ENCODE data around the gene BICRAL.
"Not testable (repeated sequence)": the region's sequence is repeated elsewhere in the genome, so short reads cannot be mapped to it uniquely, and the experiment has no call there.

The BICRAL gene

DNA sequence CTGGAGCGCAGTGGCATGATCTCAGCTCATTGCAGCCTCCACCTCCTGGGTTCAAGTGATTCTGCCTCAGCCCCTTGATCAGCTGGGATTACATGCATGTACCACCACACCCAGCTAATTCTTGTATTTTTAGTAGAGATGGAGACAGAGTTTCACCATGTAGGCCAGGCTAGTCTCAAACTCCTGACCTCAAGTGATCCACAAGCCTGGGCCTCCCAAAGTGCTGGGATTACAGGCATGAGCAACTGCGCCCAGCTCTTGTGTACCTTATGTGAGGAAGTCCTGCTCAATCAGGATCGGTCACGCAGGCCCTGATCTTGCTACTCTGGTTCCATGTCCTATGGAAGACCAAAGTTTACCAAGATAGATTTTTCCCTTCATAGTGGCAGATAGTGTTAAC, 106.3 kb downstream of the BICRAL start:
- not testable (repeated sequence) for FAIRE-seq; DNase-seq (ENCODE audit: insufficient read length, low spot score)

DNA sequence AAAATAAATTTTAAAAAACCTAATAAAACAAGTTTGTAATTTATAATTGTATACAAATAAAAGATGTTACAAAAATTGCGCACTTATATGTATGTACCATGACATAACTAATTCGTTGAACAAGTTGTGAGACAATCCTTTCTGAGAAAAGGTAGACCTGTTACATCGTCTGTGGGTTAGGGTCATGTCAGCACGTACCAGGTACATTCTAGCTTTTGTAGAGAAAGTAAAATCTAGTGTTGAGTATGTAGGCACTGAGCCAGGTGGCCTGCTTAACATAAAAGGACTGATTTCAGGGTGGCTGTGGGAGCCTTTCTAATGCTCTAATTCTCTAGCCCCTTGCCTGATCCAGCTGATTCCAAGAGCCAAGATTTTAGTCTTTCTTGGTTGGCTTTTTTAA, 108.0 kb downstream of the BICRAL start:
- FAIRE-seq = no peak

DNA sequence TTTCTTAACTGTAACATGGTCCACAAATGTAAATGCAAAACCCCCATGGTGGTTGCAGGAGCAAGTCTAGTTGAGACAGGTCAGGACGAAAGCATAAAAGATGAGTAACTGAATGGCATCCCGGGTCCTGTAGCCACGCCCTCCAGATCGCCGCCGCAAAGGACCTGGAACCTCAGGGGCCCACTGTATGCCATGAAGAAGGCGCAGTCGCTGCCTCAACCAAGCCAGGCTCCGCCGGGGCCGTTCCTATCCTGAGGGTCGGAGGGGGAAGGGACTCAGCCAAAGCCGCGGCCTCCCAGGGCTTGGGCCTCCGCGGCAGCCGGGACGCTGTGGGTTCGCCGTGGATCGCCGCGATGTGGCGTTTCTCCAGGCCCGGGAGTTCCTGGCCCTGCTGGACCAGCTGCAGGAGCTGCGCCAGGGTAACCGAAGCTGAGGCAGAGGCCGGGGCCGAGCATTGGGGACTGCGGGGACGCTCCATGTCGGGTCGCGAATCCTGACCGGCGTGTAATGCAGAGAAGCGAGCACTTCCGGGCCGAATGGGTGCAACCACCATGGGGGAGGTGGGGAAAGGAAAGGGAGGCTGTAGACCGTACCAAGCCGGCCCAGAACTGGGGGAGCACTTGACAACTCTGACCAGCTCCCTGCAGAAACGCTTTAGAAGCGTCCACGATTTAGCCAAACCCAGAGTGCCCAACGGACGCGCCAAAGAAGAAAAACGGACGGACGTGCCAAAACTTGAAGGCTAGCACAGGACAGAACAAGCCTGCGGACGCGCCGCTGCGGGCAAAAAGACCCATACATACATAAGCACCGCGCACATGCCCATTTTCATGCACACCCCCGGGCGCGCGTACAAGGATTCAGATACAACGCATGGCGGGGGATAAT, 108.7 kb downstream of the BICRAL start:
- FAIRE-seq = peak; percentile 70

More for the DNA sequence above, 108.0 kb downstream of the BICRAL start:
- no peak for DNase-seq (ENCODE audit: insufficient read length, low spot score)

DNA sequence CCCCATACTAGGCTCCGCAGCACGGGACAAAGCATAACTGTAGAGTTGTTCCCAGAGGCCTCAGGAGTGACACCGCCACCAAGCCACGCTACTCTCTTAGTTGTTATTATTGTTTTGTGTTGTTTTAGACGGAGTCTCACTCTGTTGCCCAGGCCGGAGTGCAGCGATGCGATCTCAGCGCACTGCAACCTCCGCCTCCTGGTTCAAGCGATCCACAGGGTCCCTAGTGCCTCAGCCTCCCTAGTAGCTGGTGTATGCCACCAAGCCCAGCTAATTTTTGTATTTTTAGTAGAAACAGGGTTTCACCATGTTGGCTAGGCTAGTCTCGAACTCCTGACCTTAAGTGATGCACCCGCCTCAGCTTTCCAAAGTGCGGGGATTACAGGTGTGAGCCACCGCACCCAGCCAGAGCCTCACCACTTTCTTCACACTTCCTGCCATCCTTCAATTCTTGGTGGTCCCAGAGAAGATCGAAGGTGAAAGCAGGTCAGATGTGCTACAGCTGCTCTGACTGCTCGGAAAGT, 109.4 kb downstream of the BICRAL start:
- DNase-seq (ENCODE audit: insufficient read length, low spot score) (no peak), FAIRE-seq (no peak)

More for the DNA sequence above, 108.7 kb downstream of the BICRAL start:
- peak; percentile 94 for DNase-seq (ENCODE audit: insufficient read length, low spot score)

DNA sequence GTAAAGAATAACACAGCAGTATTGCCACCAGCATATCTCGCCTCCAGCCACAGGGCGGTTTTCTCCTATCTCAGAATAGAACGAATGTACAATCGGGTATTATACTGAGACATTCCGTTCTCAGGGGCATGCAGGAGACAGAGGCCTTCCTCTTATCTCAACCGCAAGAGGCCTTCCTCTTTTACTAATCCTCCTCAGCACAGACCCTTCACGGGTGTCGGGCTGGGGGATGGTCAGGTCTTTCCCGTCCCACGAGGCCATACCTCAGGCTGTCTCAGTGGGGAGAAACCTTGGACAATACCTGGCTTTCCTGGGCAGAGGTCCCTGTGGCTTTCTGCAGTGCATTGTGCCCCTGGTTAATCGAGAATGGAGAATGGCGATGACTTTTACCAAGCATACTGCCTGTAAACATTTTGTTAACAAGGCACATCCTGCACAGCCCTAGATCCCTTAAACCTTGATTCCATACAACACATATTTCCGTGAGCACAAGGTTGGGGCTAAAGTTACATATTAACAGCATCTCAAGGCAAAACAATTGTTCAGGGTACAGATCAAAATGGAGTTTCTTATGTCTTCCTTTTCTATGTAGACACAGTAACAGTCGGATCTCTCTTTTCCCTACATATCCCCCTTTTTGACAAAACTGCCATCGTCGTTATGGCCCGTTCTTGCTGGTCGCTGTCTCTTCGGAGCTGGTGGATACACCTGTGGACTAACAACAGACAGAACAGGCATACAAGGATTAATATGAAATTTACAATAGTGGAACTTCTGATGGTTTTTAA, 112.4 kb downstream of the BICRAL start:
- DNase-seq (ENCODE audit: insufficient read length, low spot score); FAIRE-seq: not testable (repeated sequence)

DNA sequence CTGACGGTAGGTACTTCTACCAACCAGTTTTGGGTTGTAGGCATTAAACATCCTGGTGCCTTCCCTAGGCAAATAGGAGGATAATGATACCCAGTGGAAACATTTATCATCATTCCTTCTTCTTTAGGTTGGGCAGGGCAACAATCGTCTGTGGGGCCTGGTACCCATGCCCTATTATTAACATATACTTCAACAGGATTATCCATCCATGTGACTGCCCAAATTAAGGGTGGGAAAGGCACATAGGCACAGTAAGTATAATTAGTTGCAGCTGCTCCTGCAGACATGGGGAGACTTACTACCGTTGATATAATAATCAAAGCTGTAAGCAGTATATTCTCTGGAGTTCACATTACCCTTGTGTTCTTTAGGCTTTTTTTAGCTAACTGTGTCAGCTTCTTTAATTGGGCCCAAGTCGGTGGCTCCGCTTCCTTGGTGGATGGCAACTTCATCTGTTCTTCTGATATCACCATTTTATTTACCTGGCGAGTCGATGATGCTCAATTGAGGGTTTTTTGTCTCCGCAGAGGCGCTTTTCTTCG, 114.4 kb downstream of the BICRAL start:
- FAIRE-seq (no peak), DNase-seq (ENCODE audit: insufficient read length, low spot score) (no peak)

DNA sequence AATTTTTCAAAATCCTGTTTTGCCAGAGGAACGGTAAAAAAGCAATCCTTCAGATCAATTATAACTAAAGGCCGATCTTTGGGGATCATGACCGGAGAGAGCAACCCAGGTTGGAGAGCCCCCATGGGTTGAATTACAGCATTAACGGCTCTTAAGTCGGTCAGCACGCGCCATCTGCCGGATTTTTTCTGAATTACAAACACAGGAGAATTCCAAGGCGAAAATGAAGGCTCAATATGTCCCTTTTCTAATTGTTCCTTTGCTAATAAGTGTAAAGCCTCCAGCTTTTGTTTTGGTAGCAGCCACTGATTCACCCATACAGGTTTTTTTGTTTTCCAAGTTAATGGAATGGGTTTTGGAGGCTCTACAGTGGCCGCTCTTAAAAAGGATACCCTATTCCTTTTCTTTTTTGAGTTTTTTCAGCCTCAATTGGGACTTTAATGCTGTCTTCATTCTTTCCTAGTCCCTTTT, 117.1 kb downstream of the BICRAL start:
- DNase-seq (ENCODE audit: insufficient read length, low spot score) = no peak
- no peak for FAIRE-seq

DNA sequence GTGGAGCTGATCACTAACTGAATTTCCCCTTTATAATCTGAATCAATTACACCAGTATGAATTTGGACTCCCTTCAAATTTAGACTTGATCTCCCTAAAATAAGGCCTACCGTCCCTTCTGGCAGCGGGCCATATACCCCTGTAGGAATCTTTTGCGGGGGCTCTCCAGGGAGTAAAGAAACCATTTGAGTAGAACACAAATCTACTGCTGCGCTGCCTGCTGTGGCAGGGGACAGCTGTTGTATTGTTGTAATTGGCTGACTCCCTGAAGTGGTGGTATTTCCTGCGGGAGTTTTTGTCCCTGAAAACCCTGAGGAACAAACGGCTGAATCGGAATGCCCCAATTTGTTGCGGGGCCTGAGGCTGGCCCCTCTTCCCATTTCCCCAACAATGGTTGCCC, 118.0 kb downstream of the BICRAL start:
- DNase-seq (ENCODE audit: insufficient read length, low spot score) = no peak
- no peak for FAIRE-seq

DNA sequence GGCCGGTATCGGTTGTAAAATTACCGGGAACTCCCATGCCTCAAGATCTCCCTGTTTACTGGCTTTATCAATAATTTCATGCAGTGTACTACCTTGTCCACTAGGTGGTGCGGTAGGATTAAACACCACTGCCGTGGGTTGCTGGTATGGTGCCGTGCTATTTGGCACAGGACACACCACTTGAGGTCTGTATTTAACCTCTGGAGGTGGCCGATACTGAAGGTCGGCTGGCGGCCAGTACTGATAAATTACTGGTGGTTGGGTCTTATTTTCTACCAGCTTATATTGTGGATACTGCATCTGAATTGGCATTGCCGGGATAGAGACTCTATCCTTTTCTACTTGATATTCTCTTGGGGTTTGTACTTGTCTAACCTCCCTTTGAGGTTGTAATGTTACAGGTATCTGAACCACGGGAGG, 119.7 kb downstream of the BICRAL start:
- peak; percentile 52 for FAIRE-seq
- DNase-seq (ENCODE audit: insufficient read length, low spot score) = peak; percentile 68

DNA sequence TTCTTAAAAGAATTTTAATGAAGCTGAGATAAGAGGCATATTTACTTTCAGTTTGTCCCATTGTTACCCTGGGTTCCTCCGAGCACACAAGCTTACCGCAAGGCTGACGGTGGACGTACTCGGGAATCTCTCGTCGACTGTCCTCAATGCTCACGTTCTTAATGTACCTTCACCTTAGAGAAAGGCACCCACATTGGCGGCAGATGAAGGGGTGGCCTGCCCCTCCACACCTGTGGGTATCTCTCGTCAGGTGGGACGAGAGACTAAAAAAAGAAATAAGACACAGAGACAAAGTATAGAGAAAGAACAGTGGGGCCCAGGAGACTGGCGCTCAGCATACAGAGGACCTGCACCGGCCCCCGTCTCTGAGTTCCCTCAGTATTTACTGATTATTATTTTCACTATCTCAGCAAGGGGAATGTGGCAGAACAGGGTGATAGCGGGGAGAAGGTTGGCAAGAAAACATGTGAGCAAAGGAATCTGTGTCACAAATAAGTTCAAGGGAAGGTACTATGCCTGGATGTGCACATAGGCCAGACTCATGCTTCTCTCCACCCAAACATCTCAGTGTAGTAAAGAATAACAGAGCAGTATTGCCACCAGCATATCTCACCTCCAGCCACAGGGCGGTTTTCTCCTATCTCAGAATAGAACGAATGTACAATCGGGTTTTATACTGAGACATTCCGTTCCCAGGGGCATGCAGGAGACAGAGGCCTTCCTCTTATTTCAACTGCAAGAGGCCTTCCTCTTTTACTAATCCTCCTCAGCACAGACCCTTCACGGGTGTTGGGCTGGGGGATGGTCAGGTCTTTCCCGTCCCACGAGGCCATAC, 120.8 kb downstream of the BICRAL start:
- FAIRE-seq; DNase-seq (ENCODE audit: insufficient read length, low spot score): not testable (repeated sequence)

DNA sequence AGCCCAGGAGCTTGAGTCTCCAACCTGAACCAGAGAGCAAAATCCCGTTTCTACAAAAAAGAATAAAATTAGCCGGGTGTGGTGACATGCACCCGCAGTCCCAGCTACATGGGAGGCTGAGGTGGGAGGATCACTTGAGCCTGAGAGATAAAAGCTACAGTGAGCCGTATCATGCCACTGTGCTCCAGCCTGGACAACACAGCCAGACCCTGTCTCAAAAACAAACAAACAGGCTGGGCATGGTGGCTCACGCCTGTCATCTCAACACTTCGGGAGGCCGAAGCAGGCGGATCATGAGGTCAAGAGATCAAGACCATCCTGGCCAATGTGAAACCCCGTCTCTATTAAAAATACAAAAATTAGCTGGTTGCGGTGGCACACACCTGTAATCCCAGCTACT, 122.6 kb downstream of the BICRAL start:
- no peak for DNase-seq (ENCODE audit: insufficient read length, low spot score)
- no peak for FAIRE-seq

DNA sequence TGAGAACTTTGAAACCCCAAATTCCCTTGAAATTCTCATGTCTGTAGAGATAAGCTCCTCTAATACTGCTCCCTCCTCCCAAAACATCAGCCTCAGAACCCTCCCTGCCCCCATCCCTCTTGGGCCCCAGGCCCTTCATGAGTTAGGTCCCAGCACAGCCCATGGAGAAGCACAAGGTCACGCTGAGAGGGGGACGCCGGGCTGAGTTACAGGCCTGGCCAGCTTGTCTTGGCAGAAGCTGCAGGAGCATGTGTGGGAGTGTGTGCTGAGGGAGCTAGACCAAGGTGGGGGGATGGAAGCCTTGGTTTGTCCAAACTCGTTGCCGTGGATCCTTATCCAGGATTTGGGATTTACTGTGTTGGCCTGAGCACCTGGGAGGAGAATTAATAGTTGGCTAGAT, 125.5 kb downstream of the BICRAL start:
- DNase-seq (ENCODE audit: insufficient read length, low spot score) = no peak
- no peak for FAIRE-seq

DNA sequence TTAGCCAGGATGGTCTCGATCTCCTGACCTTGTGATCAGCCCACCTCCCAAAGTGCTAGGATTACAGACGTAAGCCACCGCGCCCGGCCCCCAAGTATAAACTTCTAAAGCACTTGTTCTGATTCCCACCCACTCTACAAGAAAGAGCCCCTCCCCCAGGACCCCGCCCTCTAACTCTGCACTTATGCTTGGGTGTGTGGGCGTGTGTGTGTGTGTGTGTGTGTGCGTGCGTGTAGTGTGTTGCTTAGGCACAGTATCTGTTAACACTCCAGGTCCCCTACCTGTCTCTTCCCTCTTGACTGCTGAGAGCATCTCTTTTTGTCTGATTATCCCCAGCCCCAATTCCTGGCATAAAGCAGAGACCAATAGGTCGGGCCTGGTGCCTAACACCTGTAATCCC, 128.0 kb downstream of the BICRAL start:
- no peak for DNase-seq (ENCODE audit: insufficient read length, low spot score)
- FAIRE-seq = no peak

DNA sequence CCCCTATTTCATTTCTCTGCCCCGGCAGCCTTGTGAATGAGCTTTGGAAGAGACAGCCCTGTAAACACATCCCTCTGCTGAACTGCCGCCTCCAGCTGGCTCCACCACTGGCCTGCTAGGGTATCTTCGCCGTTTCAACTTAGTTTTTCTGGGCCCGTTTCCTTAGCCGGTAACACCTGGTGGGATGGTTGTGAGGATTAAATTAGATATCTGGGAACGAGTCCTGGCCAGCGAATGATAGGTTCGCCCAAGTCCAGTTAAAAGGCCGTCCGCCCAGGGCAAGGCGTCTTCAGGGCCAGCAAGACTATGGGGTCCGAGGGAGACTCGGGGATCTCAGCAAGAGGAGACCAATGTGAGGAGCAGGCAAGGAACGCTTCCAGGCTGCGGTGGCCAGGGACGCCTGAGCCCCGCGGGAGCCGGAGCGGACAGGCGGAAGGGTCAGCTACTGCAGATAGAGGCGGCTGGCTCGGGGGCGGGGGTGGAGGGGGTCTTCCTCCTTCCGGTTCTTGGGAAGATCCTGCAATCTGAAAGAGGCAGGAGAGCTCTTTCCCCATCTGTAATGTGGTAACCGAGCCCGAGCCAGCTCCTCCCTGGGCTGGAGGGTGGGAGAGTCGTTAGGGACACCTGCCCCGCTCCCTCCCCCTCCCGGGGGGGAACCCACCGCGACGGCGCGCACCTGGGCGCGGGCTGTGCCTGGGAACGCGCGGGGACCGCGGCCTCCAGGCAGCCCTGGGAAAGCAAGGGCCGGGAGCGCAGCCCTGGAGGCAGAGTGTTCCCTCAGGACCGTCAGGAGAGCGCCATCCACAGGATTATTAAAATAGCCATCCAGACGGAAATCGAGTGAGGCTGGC, 129.5 kb downstream of the BICRAL start:
- no peak for DNase-seq (ENCODE audit: insufficient read length, low spot score)
- FAIRE-seq = no peak

DNA sequence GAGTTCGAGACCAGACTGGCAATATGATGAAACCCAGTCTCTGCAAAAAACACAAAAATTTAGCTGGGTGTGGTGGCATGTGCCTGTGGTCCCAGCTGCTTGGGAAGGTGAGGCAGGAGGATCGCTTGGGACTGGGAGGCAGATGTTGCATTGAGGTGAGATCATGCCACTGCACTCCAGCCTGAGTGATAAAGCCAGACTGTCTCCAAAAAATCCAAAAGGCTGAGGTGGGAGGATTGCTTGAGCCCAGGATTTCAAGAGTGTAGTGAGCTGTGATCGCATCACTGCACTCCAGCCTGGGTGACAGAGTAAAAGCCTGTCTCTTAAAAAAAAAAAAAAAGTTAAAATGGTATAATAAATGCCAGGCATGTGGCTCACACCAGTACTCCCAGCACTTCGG, 132.7 kb downstream of the BICRAL start:
- DNase-seq (ENCODE audit: insufficient read length, low spot score) = no peak
- FAIRE-seq = no peak

DNA sequence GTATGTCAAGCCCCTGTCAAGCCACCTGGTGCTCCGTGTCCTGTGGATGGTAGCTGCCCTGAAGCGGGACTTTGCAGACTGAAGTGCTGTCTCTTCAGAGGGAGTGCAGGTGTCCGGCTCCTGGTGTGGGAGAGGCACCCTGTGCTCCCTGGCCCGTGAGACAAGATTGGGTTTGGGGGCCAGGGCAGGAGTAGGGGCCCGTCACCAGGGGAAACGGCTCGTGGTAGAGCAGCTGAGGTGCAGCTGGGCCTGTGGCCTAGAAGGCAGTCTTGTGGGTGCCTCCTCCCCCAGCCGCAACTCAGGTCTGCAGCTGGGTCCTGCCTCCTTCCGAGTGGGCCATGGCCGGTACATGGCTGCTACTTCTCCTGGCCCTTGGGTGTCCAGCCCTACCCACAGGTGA, 133.9 kb downstream of the BICRAL start, which contains the start of gene PTCRA:
Gene PTCRA, plus strand, starts transcription at position 322 of the 400 bp plus-strand sequence. Its CDS starts 17 bp downstream, at position 339.
- no peak for DNase-seq (ENCODE audit: insufficient read length, low spot score)
- no peak for FAIRE-seq

DNA sequence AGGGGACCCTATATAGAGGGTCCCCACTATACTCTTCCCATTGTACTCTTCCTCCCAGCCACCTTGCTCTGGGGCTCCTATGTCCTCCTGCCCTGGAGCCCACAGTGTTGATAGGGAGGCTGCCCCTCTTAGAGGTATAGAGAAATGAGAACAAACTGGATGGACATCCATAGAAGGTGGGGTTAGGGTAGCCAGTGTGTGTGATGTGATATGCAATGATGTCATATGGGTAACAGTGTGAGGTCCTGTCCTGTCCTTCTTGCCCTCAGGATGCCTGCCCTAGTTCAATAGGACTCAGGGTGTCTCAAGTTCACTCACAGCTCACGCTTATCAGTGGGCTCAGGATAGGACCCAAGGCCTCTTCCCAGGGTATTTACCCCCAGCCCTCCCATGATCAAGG, 134.4 kb downstream of the BICRAL start:
- no peak for DNase-seq (ENCODE audit: insufficient read length, low spot score)
- FAIRE-seq = no peak

Measured in HTR-8/SVneo (cell line).